Measurements from ENCODE around the gene TMEM109. TPM values are rescaled to one million over a fixed set of nuclear protein-coding genes. Genes with fewer than 3 reads are reported as not detected.
A peak's percentile ranks its signal among the peaks of the same experiment; 100 is the strongest.

The TMEM109 gene
- total and polyA plus RNA-seq, 2 of the 8 experiments (the other 6 are each of a cell fraction or from before 2014, with no cell fraction given): 27.3 to 30.3 TPM

DNA sequence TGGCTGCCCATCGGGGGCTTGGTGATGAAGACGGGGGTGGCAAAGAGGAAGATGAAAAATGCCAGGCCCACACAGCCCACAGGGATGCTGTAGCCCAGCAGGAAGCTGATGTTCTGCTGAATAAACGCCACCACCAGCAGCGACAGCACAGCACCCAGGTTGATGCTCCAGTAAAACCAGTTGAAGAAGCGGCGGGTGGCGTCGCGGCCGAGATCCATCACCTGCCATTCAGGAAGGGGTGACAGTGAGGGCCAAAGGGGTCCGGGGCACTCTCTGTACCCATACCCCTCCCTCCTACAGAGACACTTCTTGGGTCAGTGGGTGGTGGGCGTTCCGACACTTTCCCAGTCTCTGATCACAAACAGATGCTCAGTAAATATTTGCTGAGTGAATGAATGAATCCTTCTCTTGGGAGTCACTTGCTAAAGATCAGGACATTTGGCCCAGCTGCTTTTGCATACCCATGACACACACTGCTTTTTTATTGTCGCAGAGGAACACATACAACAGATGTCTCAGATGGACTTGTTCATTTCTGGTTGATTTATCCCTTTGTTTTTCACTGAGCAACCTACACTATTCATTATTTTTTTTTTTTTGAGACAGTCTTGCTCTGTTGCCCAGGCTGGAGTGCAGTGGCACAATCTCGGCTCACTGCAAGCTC lies 32.8 kb downstream of the TMEM109 start:
- H4K8ac ChIP-seq (ENCODE audit: extremely low read depth, insufficient read depth, low read length): no peak overlapping the region; the same call in 1 of the 2 replicates
- 0 out of 2 replicates have a peak overlapping the region, but pooled peaks have one; percentile 17 for H2BK12ac ChIP-seq (ENCODE audit: low read depth, low read length)
- H4K91ac ChIP-seq (replicated peaks; ENCODE audit: insufficient read length, low read length): no peak overlapping the region
- no peak for DNase-seq (ENCODE audit: low read depth in 1 of 2, low spot score in 2 of 2)
- 0 out of 8 replicates have a peak, but pooled peaks cover 0 to 2% (median 0%) of the 10 kb centered on the region in 4 experiments for H3K36me3 ChIP-seq (ENCODE audit: control insufficient read depth in 2 of 4, insufficient read depth in 4 of 4, low read length in 3 of 4)
- H3K9me3 ChIP-seq (ENCODE audit: insufficient read depth in 2 of 2, low read depth in 1 of 2, low read length in 1 of 2): no peaks in the 10 kb centered on the region
- no peak overlapping the region for H2BK5ac ChIP-seq (ENCODE audit: low read depth, low read length)
- H3K4me1 ChIP-seq (replicated peaks in 1 of 4; ENCODE audit: control insufficient read depth in 3 of 4, insufficient read depth in 4 of 4, low read length in 3 of 4): peaks cover 0 to 18% (median 12%) of the 10 kb centered on the region in 4 experiments; a peak in 6 of 7 replicates
- no peak overlapping the region for H4K5ac ChIP-seq (ENCODE audit: insufficient read length, low read depth, low read length)
- peak overlapping the region; percentile 34 for H3K4ac ChIP-seq (replicated peaks; ENCODE audit: insufficient read length, low read depth, low read length)
- POLR2A ChIA-PET (ENCODE audit: partially characterized antibody): interaction anchor here (1.2 kb wide), 1 partner anchor 8 kb away, joined by 3 read pairs; no protein-coding TSS in a partner anchor
- no peak overlapping the region for H2AFZ ChIP-seq (ENCODE audit: low read length)
- H3K56ac ChIP-seq (replicated peaks; ENCODE audit: insufficient read length, low read depth, low read length): no peak overlapping the region
- H3K4me2 ChIP-seq (ENCODE audit: insufficient read depth in 1 of 2, low read depth in 2 of 2, low read length in 2 of 2): no peak overlapping the region
- peaks cover 10% of the 10 kb centered on the region; the same call in 1 of the 2 replicates for H3K23me2 ChIP-seq (ENCODE audit: low read depth, low read length)
- CTCF ChIA-PET (ENCODE audit: partially characterized antibody): interaction anchor here (0.5 to 2.9 kb wide), 12 partner anchors 13 to 795 kb away, joined by 3 to 20 read pairs (median 3); no protein-coding TSS in a partner anchor
- 83% methylated on average over 15 of the region's 15 CpGs; no CpG with 5 or more reads in 1 of the 2 experiments for WGBS, 2 experiments (ENCODE audit: extremely low coverage in 1 of 2, insufficient coverage in 1 of 2, insufficient read length in 1 of 2, insufficient replicate concordance in 2 of 2, low coverage in 1 of 2, low lambda C conversion rate in 2 of 2, missing lambda C conversion rate in 1 of 2)
- peaks cover 0 to 15% (median 7%) of the 10 kb centered on the region in 4 experiments; a peak in 3 of 7 replicates for H3K27me3 ChIP-seq (replicated peaks in 1 of 4; ENCODE audit: control insufficient read depth in 3 of 4, extremely low read depth in 1 of 4, insufficient read depth in 3 of 4, low read length in 3 of 4)
- no peak for FAIRE-seq
- no peak overlapping the region for H3K27ac ChIP-seq (ENCODE audit: low read depth, low read length)
- H3K14ac ChIP-seq (ENCODE audit: insufficient read length): no peak overlapping the region
- no peak overlapping the region for H2BK15ac ChIP-seq (ENCODE audit: low read length)
- no peak overlapping the region for H3K9ac ChIP-seq (replicated peaks in 1 of 4; ENCODE audit: extremely low read depth in 1 of 4, low read depth in 3 of 4, low read length in 3 of 4)
- H2BK20ac ChIP-seq (ENCODE audit: low read length): no peak overlapping the region
- no peak overlapping the region for H3K23ac ChIP-seq (ENCODE audit: insufficient read length)
- peaks cover 0 to 2% of the 10 kb centered on the region in 2 experiments; a peak in 1 of 4 replicates for H3K79me2 ChIP-seq (ENCODE audit: control insufficient read depth in 1 of 2, insufficient read depth in 2 of 2, low read length in 2 of 2)
- no peak overlapping the region for H2BK120ac ChIP-seq (replicated peaks; ENCODE audit: low read depth, low read length)
- H3K79me1 ChIP-seq (ENCODE audit: low read depth, low read length): no peaks in the 10 kb centered on the region; the same call in 1 of the 2 replicates
- H3K18ac ChIP-seq (ENCODE audit: extremely low read depth, low read length): no peak overlapping the region
- no peak overlapping the region for H2AK5ac ChIP-seq (ENCODE audit: low read depth, low read length)
- H3K4me3 ChIP-seq (ENCODE audit: extremely low read depth in 1 of 4, insufficient read depth in 2 of 4, low read depth in 3 of 4, low read length in 4 of 4): no peak overlapping the region
- peaks cover 0 to 3% of the 10 kb centered on the region in 2 experiments for H4K20me1 ChIP-seq (replicated peaks in 1 of 2; ENCODE audit: control insufficient read depth in 1 of 2, insufficient read depth in 2 of 2, low read length in 2 of 2)
- no peak for TF ChIP-seq BACH1 (IDR thresholded peaks at IDR 0.05; ENCODE audit: low read length)
- TF ChIP-seq BRCA1 (IDR thresholded peaks at IDR 0.05; ENCODE audit: low read depth, low read length): no peak
- TF ChIP-seq HDAC6 (IDR thresholded peaks at IDR 0.05; ENCODE audit: low read depth, low read length): no peak
- no peak for TF ChIP-seq SIN3A (conservative IDR thresholded peaks at IDR 0.05 in 1 of 2, IDR thresholded peaks at IDR 0.05 in 1 of 2; ENCODE audit: low read depth in 1 of 2, low read length in 2 of 2)
- TF ChIP-seq RFX5 (IDR thresholded peaks at IDR 0.05; ENCODE audit: borderline replicate concordance, low read depth, low read length): no peak
- no peak for TF ChIP-seq TBP (IDR thresholded peaks at IDR 0.05; ENCODE audit: low read depth, low read length)
- TF ChIP-seq CREB1 (IDR thresholded peaks at IDR 0.05): no peak
- TF ChIP-seq, protein P1, sequence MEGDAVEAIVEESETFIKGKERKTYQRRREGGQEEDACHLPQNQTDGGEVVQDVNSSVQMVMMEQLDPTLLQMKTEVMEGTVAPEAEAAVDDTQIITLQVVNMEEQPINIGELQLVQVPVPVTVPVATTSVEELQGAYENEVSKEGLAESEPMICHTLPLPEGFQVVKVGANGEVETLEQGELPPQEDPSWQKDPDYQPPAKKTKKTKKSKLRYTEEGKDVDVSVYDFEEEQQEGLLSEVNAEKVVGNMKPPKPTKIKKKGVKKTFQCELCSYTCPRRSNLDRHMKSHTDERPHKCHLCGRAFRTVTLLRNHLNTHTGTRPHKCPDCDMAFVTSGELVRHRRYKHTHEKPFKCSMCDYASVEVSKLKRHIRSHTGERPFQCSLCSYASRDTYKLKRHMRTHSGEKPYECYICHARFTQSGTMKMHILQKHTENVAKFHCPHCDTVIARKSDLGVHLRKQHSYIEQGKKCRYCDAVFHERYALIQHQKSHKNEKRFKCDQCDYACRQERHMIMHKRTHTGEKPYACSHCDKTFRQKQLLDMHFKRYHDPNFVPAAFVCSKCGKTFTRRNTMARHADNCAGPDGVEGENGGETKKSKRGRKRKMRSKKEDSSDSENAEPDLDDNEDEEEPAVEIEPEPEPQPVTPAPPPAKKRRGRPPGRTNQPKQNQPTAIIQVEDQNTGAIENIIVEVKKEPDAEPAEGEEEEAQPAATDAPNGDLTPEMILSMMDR (IDR thresholded peaks at IDR 0.05; ENCODE audit: control extremely low read depth in 1 of 3, insufficient read depth in 1 of 3, low read depth in 1 of 3, low read length in 3 of 3): no peak
- no peak for TF ChIP-seq SRF (IDR thresholded peaks at IDR 0.05; ENCODE audit: low read depth, low read length)
- TF ChIP-seq BCL11A (IDR thresholded peaks at IDR 0.05; ENCODE audit: low read depth in 2 of 2, low read length in 2 of 2): no peak
